ENCODE results near the gene EHD2.
A peak's percentile ranks its signal among the peaks of the same experiment; 100 is the strongest.

EHD2 gene

GRCh38 chr19:47691090-47691489, 22.1 kb upstream of the EHD2 start:
- no peak for DNase-seq (ENCODE audit: low read depth, low spot score)

- no peak for DNase-seq (ENCODE audit: low read depth, low spot score)
Measured at GRCh38 chr19:47691782-47692181, 21.4 kb upstream of the EHD2 start.

DNA sequence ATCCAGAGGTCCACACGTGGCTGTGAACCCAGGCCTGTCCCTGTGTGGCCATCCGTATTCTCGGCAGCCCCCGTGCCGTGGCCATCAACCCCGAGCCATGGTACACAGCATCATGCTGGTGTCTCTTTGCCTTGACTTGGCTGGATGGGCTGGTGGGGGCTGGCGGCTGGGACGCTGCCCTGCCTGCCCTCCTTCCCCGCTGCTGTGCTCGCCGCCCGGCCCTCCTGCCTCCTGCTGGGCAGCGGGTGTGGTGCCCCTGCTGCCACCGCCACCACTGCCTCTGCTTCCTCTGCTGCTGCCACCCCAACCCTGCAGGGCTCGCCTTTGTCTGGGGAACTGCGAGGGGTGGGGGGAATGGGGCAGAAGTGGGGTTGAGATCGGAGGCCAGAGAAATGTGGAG, 19.7 kb upstream of the EHD2 start:
- DNase-seq (ENCODE audit: low read depth, low spot score), result no peak

GRCh38 chr19:47693903-47694302, 19.3 kb upstream of the EHD2 start:
- DNase-seq (ENCODE audit: low read depth, low spot score), result no peak

GRCh38 chr19:47694466-47695273, 18.6 kb upstream of the EHD2 start:
- DNase-seq (ENCODE audit: low read depth, low spot score), result no peak

GRCh38 chr19:47695533-47696262, 17.5 kb upstream of the EHD2 start:
- no peak for DNase-seq (ENCODE audit: low read depth, low spot score)

- no peak for DNase-seq (ENCODE audit: low read depth, low spot score)
Measured at GRCh38 chr19:47696635-47697034, 16.6 kb upstream of the EHD2 start.

DNA sequence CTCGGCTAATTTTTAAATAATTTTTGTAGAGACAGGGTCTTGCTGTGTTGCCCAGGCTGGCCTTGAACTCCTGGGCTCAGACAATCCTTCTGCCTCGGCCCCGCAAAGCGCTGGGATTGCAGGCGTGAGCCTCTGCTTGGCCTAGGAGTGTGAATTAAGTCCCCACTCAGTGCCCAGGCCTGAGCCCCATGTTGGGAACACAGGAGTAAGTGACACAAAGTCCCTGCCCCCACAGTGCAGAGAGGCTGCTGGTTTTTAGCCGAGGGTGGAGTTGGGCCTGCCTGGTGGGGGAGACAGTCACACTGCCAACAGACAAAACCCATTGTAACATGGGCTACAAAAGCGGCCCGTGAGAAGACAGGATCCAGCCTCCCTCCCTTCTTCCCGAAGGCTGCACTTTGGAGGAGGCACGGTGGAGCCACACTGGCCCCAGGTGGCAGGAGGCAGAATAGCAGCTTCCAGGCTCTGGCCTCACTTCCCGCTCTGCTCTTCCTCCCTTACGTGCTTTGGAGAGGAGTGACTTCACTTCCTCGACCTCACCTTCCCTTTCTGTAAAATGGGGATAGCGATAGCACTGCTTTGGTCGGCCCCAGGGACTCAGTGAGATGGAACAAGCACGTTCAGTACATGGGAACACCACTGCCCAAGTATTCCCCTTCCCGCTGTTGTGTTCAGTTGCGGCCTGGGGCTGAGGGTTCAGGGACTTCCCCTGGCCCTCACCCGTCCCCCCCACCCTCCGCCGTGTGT, 15.2 kb upstream of the EHD2 start:
- DNase-seq (ENCODE audit: low read depth, low spot score), result peak; percentile 14

- DNase-seq (ENCODE audit: low read depth, low spot score), result no peak
Measured at GRCh38 chr19:47698631-47699359, 14.4 kb upstream of the EHD2 start.

DNA sequence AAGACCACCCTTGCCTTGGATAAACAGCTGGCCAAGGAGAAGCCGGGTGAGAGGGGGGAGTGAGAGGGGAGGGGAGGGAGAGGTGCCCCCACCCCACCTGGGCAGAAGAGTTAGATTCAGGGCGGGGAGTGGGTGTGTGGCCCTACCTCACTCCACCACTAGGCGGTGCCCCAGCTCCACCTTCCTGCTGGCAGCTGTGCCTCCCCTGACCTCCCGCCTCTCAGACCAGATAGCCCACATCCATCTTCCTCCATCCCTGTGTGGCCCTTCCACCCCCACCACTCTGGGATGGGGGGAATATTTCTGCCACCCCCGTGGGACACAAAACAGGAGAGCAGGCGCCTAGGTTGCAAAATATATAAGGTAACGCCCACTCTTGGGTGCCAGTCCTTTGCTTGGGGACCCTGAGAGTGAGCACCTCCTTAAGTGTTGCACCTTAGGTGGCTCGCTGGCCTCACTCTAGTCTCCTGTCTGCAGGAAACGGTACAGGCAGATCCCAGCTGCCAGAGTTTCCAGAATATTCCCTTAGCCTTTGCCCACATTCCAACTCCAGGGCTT, 13.8 kb upstream of the EHD2 start:
- DNase-seq (ENCODE audit: low read depth, low spot score), result no peak

GRCh38 chr19:47700934-47701716, 12.1 kb upstream of the EHD2 start:
- no peak for DNase-seq (ENCODE audit: low read depth, low spot score)

- DNase-seq (ENCODE audit: low read depth, low spot score), result no peak
Measured at GRCh38 chr19:47701717-47702552, 11.3 kb upstream of the EHD2 start.

DNA sequence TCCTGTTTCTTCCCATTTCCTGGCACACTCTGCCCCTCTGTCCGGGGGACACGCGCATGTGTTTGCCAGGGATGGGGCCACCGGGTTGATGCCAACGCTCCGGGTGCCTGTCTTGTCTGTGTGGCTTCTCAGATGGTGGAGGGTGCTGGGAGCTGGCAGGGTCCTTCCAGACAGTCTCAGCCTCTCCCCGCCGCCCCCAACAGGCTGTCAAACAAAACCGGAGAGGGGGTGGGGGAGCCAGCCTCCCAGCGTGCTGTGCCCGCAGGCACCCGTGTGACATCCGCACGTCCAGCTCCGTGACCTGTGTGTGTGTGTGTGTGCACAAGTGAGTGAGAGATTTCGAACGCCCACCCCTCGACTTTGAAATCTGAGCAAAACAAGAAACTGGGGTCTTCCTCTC, 10.6 kb upstream of the EHD2 start:
- no peak for DNase-seq (ENCODE audit: low read depth, low spot score)

- no peak for DNase-seq (ENCODE audit: low read depth, low spot score)
Measured at GRCh38 chr19:47703301-47703700, 9.9 kb upstream of the EHD2 start.

- no peak for DNase-seq (ENCODE audit: low read depth, low spot score)
Measured at GRCh38 chr19:47704024-47704423, 9.2 kb upstream of the EHD2 start.

DNA sequence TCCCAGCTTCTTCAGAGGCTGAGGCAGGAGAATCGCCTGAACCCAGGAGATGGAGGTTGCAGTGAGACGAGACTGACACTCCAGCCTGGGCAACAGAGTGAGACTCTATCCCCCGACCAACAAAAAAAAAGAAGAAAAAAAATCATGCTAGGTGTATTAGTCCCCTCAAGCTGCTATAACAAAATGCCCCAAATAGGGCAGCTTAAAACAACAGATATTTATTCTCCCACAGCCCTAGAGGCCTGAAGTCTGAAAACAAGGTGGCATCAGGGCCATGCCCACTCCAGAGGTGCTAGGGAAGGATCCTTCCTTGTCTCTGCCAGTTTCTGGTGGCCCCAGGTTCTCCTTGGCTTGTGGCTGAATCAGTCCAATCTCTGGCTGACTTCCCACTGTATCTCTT, 8.6 kb upstream of the EHD2 start:
- DNase-seq (ENCODE audit: low read depth, low spot score), result no peak

DNA sequence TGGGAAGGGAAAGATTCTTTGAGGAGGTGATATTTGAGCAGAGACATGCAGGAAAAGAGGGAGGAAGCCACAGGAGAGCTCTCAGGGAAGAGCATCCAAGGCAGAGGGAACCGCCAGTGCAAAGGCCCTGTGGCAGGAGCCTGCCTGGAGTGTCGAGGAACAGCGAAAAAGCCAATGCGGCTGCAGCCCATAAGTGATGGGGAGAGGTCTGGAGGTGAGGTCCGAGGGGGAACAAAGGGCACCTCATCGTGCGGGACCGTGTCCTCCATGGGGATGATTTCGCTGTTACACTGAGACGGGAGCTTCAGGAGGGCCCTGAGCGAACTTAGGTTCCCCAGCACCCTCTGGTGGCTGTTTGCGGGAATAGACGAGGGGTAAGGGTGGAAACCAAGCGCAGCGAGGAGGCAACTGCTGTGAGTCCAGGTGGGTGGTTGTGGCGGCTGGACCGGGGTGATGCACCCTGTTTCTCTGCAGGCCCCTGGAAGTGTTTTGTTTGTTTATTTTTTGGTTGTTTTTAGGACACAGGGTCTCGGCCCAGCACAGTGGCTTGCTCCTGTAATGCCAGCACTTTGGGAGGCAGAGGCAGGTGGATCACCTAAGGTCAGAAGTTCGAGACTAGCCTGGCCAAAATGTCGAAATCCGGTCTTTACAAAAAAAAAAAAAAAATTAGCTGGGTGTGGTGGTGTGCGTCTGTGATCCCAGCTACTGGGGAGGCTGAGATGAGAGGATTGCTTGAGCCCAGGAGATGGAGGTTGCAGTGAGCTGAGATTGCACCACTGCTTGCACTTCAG, 5.9 kb upstream of the EHD2 start:
- DNase-seq (ENCODE audit: low read depth, low spot score), result peak; percentile 24

- DNase-seq (ENCODE audit: low read depth, low spot score), result no peak
Measured at GRCh38 chr19:47711652-47712242, 1.5 kb upstream of the EHD2 start.

DNA sequence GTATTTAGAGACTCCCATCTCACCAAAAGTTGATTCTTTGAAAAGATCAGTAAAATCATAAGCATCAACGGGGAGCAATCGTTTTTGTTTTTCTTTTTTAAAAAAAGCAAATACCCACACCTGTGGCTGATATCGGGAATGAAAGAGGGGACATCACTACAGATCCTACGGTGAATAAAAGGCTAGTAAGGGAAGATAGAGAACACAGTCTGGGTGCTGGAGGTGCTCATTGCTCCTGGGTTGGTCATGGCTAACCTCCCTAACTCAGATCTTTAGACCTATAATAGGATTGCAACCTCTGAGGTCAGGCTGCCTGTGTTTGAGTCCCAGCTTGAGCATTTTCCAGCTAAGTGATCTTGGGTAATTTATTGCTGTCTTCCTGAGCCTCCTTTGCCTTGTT, 1.1 kb downstream of the EHD2 start:
- DNase-seq (ENCODE audit: low read depth, low spot score), result no peak
